Sigmoid colon (tissue), 7 donors: ENCODE measurements around the gene MMP17. TPM values are rescaled to one million over a fixed set of nuclear protein-coding genes. Genes with fewer than 3 reads are reported as not detected.

Experiments
- DNase-seq: peaks from one replicate; pipeline ENCODE4 v3.0.0-alpha.2; 2019
- H3K27ac ChIP-seq, 4 donors: fragments of 200-600 bp; sonication (generic); one replicate each; pipeline ENCODE4 v1.5.1; 2016 to 2019; ENCODE audit warnings: mild to moderate bottlenecking in 1 of 4
- H3K27me3 ChIP-seq, 3 donors: fragments of 200-600 bp; sonication (generic); one replicate each; pipeline ENCODE4 v1.5.1; 2019; ENCODE audit warnings: mild to moderate bottlenecking in 1 of 3
- H3K36me3 ChIP-seq, 4 donors: fragments of 200-600 bp; sonication (generic); one replicate each; pipeline ENCODE4 v1.5.1; 2016 to 2019
- H3K4me1 ChIP-seq, 4 donors: fragments of 200-600 bp; sonication (generic); one replicate each; pipeline ENCODE4 v1.5.1; 2017 to 2019
- H3K4me3 ChIP-seq, 4 donors: fragments of 200-600 bp; sonication (generic); one replicate each; pipeline ENCODE4 v1.5.1; 2017 to 2019; ENCODE audit warnings: mild to moderate bottlenecking in 2 of 4, moderate library complexity in 1 of 4
- H3K9me3 ChIP-seq, 4 donors: fragments of 200-600 bp in 3 of 4; sonication (generic) in 3 of 4; one replicate each; pipeline versions ENCODE4 v1.5.1 to v1.6.1; 2013 to 2019
- EP300 ChIP-seq, 4 donors: sonication (generic); formaldehyde crosslinking; IDR thresholded peaks; one replicate each; pipeline ENCODE4 v1.6.1; 2017; ENCODE audit warnings: antibody characterized with exemption in 4 of 4
- POLR2AphosphoS5 ChIP-seq, 4 donors: sonication (generic); formaldehyde crosslinking; IDR thresholded peaks; one replicate each; pipeline ENCODE4 v1.6.1; 2017; ENCODE audit warnings: antibody characterized with exemption in 4 of 4
- WGBS, 2 donors: extraction: QIAGEN DNeasy Blood & Tissue Kit; methylation state at CpG; one replicate each; pipeline ENCODE4 v1.1.7; 2013; 5-methylcytosine and 5-hydroxymethylcytosine counted together
- intact Hi-C: fragments of 100-400 bp; cut with DNase I; formaldehyde crosslinking; loops from one replicate; pipeline ENCODE4 v1.15.1; 2023
- polyA plus RNA-seq, 3 donors: library from polyadenylated mRNA; stranded (reverse); fragments of 200-250 nt; gene quantifications; one replicate each; pipeline ENCODE4 v1.2.3, GENCODE V29; 2013
- small RNA-seq, 3 donors: library from RNA; depleted of rRNA; stranded (forward); fragments of <200 nt; gene quantifications; one replicate each; pipeline ENCODE3, GENCODE V24; 2016
- total RNA-seq, 4 donors: library from RNA; depleted of rRNA; stranded (reverse); fragments of >200 nt; gene quantifications; one replicate each; pipeline ENCODE4 v1.1.0, GENCODE V29; 2016
- TF ChIP-seq, protein P1 (sequence below), 4 experiments: fragments of 450-650 bp in 3 of 4; fragments of 200-600 bp in 1 of 4; IDR thresholded peaks; one replicate each; pipeline ENCODE4 v1.5.1; 2016 to 2019; ENCODE audit warnings: antibody characterized with exemption in 4 of 4, mild to moderate bottlenecking in 3 of 4, moderate library complexity in 2 of 4
- donor health status: healthy with polysubstance abuse.
- donor health status: Bipolar disorder and iron deficiency.
- donor health status: healthy.

MMP17 gene
- total and polyA plus RNA-seq, 7 donors, result 0.60 to 7.1 (median 4.9) TPM; not detected in 1

GRCh38 chr12:131900397-131900796, 72.2 kb downstream of the MMP17 start:
- no peak overlapping the region for H3K4me3 ChIP-seq
- H3K36me3 ChIP-seq, result peaks cover 0 to 24% (median 3%) of the 10 kb centered on the region in 4 donors
- intact Hi-C loops, result no loop called here
- WGBS, 2 donors, result 92 to 97% methylated on average over 6 of the region's 6 CpGs
- no peaks in the 10 kb centered on the region for H3K27me3 ChIP-seq
- H3K9me3 ChIP-seq, result no peaks in the 10 kb centered on the region
- TF ChIP-seq, protein P1, sequence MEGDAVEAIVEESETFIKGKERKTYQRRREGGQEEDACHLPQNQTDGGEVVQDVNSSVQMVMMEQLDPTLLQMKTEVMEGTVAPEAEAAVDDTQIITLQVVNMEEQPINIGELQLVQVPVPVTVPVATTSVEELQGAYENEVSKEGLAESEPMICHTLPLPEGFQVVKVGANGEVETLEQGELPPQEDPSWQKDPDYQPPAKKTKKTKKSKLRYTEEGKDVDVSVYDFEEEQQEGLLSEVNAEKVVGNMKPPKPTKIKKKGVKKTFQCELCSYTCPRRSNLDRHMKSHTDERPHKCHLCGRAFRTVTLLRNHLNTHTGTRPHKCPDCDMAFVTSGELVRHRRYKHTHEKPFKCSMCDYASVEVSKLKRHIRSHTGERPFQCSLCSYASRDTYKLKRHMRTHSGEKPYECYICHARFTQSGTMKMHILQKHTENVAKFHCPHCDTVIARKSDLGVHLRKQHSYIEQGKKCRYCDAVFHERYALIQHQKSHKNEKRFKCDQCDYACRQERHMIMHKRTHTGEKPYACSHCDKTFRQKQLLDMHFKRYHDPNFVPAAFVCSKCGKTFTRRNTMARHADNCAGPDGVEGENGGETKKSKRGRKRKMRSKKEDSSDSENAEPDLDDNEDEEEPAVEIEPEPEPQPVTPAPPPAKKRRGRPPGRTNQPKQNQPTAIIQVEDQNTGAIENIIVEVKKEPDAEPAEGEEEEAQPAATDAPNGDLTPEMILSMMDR (IDR thresholded peaks at IDR 0.05), result no peak
- no peak for TF ChIP-seq EP300 (IDR thresholded peaks at IDR 0.05)
- no peak for TF ChIP-seq POLR2AphosphoS5 (IDR thresholded peaks at IDR 0.05)
- no peak overlapping the region for H3K27ac ChIP-seq
- DNase-seq, result no peak
- H3K4me1 ChIP-seq, result peaks cover 0 to 93% (median 73%) of the 10 kb centered on the region in 4 donors

Small RNA genes within 50 kb of the gene (small RNA-seq; reads per million reads assigned to genes)
- 0 reads per million in 3 donors for gene RNA5SP378
- 0 reads per million in 3 donors for gene RNU6-1017P

Other genes starting within 250 kb of the MMP17 start
- 10 to 100 TPM; 25.7 to 42.9 (median 33.3) TPM for gene SFSWAP, start 117.3 kb upstream of the MMP17 start, total RNA-seq
- 10 to 100 TPM; 10.8 to 28.1 (median 11.6) TPM for gene SFSWAP, start 117.3 kb upstream of the MMP17 start, polyA plus RNA-seq
- gene ULK1, start 66.2 kb downstream of the MMP17 start, total RNA-seq, result 10 to 100 TPM; 13.2 to 29.1 (median 18.6) TPM
- 10 to 100 TPM in 1 of 3 donors, 1 to 10 TPM in 2; 5.3 to 17.5 (median 5.4) TPM for gene ULK1, start 66.2 kb downstream of the MMP17 start, polyA plus RNA-seq
- 10 to 100 TPM in 1 of 4 donors, 1 to 10 TPM in 3; 7.6 to 15.6 (median 8.9) TPM for gene PUS1, start 100.9 kb downstream of the MMP17 start, total RNA-seq
- 10 to 100 TPM in 1 of 3 donors, 1 to 10 TPM in 2; 9.0 to 33.8 (median 9.7) TPM for gene PUS1, start 100.9 kb downstream of the MMP17 start, polyA plus RNA-seq
- 10 to 100 TPM; 14.5 to 35.7 (median 18.8) TPM for gene EP400, start 121.5 kb downstream of the MMP17 start, total RNA-seq
- 10 to 100 TPM in 1 of 3 donors, 1 to 10 TPM in 2; 3.2 to 22.3 (median 4.2) TPM for gene EP400, start 121.5 kb downstream of the MMP17 start, polyA plus RNA-seq